Hepatocyte (in vitro differentiated cells): ENCODE measurements around the gene S100A7. TPM values are rescaled to one million over a fixed set of nuclear protein-coding genes. Genes with fewer than 3 reads are reported as not detected.
"Not testable (repeated sequence)": the region's sequence is repeated elsewhere in the genome, so short reads cannot be mapped to it uniquely, and the experiment has no call there.

Experiments used
- DNase-seq: peaks from one replicate; pipeline ENCODE4 v3.0.0-alpha.2; 2016; ENCODE audit warnings: low spot score
- H2AFZ ChIP-seq: fragments of 200-600 bp; sonication (generic); 2 replicates; pipeline ENCODE4 v1.6.0; 2016; ENCODE audit warnings: antibody characterized with exemption, mild to moderate bottlenecking
- H3K27ac ChIP-seq: fragments of 200-600 bp; sonication (generic); 2 replicates; pipeline ENCODE4 v1.5.1; 2016; ENCODE audit warnings: mild to moderate bottlenecking
- H3K27me3 ChIP-seq: fragments of 200-600 bp; sonication (generic); 2 replicates; pipeline ENCODE4 v1.6.1; 2016
- H3K36me3 ChIP-seq: fragments of 200-600 bp; sonication (generic); replicated peaks from 2 replicates; pipeline ENCODE4 v1.5.1; 2016; ENCODE audit warnings: low read depth; ENCODE audit not compliant: insufficient read depth
- H3K4me1 ChIP-seq: fragments of 200-600 bp; sonication (generic); 2 replicates; pipeline ENCODE4 v1.5.1; 2016; ENCODE audit warnings: mild to moderate bottlenecking, moderate library complexity; ENCODE audit not compliant: insufficient read depth
- H3K4me2 ChIP-seq: fragments of 200-600 bp; sonication (generic); 2 replicates; pipeline ENCODE4 v1.6.0; 2016
- H3K4me3 ChIP-seq: fragments of 200-600 bp; sonication (generic); 2 replicates; pipeline ENCODE4 v1.5.1; 2016; ENCODE audit warnings: mild to moderate bottlenecking
- H3K79me2 ChIP-seq: fragments of 200-600 bp; sonication (generic); 2 replicates; pipeline ENCODE4 v1.6.0; 2017; ENCODE audit warnings: mild to moderate bottlenecking
- H3K9me2 ChIP-seq: fragments of 200-600 bp; sonication (generic); replicated peaks from 2 replicates; pipeline ENCODE4 v1.6.0; 2017; ENCODE audit warnings: mild to moderate bottlenecking; ENCODE audit not compliant: insufficient read depth
- H3K9me3 ChIP-seq: fragments of 200-600 bp; sonication (generic); 2 replicates; pipeline ENCODE4 v1.5.1; 2016; ENCODE audit warnings: low read depth, mild to moderate bottlenecking
- H4K20me1 ChIP-seq: fragments of 200-600 bp; sonication (generic); 2 replicates; pipeline ENCODE4 v1.6.0; 2016; ENCODE audit warnings: mild to moderate bottlenecking; ENCODE audit not compliant: insufficient read depth, poor library complexity, severe bottlenecking
- CTCF ChIP-seq: fragments of 200-600 bp; sonication (generic); IDR thresholded peaks from 2 replicates; pipeline ENCODE4 v1.5.1; 2016; ENCODE audit warnings: antibody characterized with exemption, mild to moderate bottlenecking; ENCODE audit not compliant: poor library complexity
- EZH2 ChIP-seq: fragments of 200-600 bp; sonication (generic); IDR thresholded peaks from 2 replicates; pipeline ENCODE4 v1.6.1; 2016; ENCODE audit warnings: antibody characterized with exemption, mild to moderate bottlenecking, borderline replicate concordance
- EZH2phosphoT487 ChIP-seq: fragments of 200-600 bp; sonication (generic); IDR thresholded peaks from one replicate; pipeline ENCODE4 v1.6.1; 2018; ENCODE audit warnings: antibody characterized with exemption, mild to moderate bottlenecking, low read depth, moderate library complexity; ENCODE audit not compliant: unreplicated experiment, severe bottlenecking
- WGBS: methylation state at CpG from one replicate; pipeline ENCODE4 v1.1.6; 2016; ENCODE audit warnings: low lambda C conversion rate; ENCODE audit errors: missing lambda C conversion rate; 5-methylcytosine and 5-hydroxymethylcytosine counted together
- polyA plus RNA-seq: library from polyadenylated mRNA; unstranded; fragments of >200 nt; fragmentation: Nextera tagmentation; extraction: Ambion mirVana; gene quantifications from 2 replicates; pipeline ENCODE4 v1.2.1, GENCODE V29; 2016
- total RNA-seq: library from RNA; depleted of rRNA; stranded (reverse); fragments of >200 nt; gene quantifications from 2 replicates; pipeline ENCODE4 v1.2.3, GENCODE V29; 2014

The S100A7 gene
- total and polyA plus RNA-seq, 2 experiments from 2014 or later, result 0.60 to 1.0 TPM

GRCh38 chr1:153426809-153427208 lies 33.6 kb downstream of the S100A7 start:
- Histone ChIP-seq H3K4me1 (no peaks in the 10 kb centered on the region), H3K9me3 (no peaks in the 10 kb centered on the region), H4K20me1 (no peaks in the 10 kb centered on the region), H3K27me3 (no peaks in the 10 kb centered on the region), H3K4me2 (no peak overlapping the region), H3K9me2 (no peaks in the 10 kb centered on the region), H3K4me3 (no peak overlapping the region), H3K36me3 (no peaks in the 10 kb centered on the region), H3K27ac (no peak overlapping the region), H3K79me2 (no peaks in the 10 kb centered on the region), H2AFZ (no peak overlapping the region)
- DNase-seq, result no peak
- no peak for TF ChIP-seq CTCF
- no peak for TF ChIP-seq EZH2
- no peak for TF ChIP-seq EZH2phosphoT487
- WGBS, result 67% methylated on average over 1 of the region's 1 CpG

GRCh38 chr1:153422450-153423068 lies 37.9 kb downstream of the S100A7 start:
- Histone ChIP-seq H4K20me1 (no peaks in the 10 kb centered on the region), H3K27me3 (no peaks in the 10 kb centered on the region), H3K27ac (no peak overlapping the region), H3K9me2 (no peaks in the 10 kb centered on the region), H3K79me2 (no peaks in the 10 kb centered on the region), H3K4me1 (no peaks in the 10 kb centered on the region), H3K4me2 (no peak overlapping the region), H3K36me3 (no peaks in the 10 kb centered on the region), H3K4me3 (no peak overlapping the region), H3K9me3 (no peaks in the 10 kb centered on the region), H2AFZ (no peak overlapping the region)
- DNase-seq, result peak; percentile 77
- 9% methylated on average over 6 of the region's 6 CpGs for WGBS
- TF ChIP-seq CTCF (no peak), EZH2phosphoT487 (no peak), EZH2 (no peak)

GRCh38 chr1:153420306-153420705 lies 40.1 kb downstream of the S100A7 start:
- Histone ChIP-seq H3K4me1 (no peaks in the 10 kb centered on the region), H3K36me3 (no peaks in the 10 kb centered on the region), H3K27me3 (no peaks in the 10 kb centered on the region), H3K27ac (no peak overlapping the region), H3K9me2 (no peaks in the 10 kb centered on the region), H3K4me3 (no peak overlapping the region), H4K20me1 (no peaks in the 10 kb centered on the region), H3K9me3 (no peaks in the 10 kb centered on the region), H2AFZ (no peak overlapping the region), H3K79me2 (no peaks in the 10 kb centered on the region), H3K4me2 (no peak overlapping the region)
- DNase-seq, result no peak
- WGBS, result 75% methylated on average over 2 of the region's 2 CpGs
- TF ChIP-seq EZH2 (no peak), CTCF (no peak), EZH2phosphoT487 (no peak)

GRCh38 chr1:153419436-153419793 lies 41.0 kb downstream of the S100A7 start:
- H3K9me3 ChIP-seq, H3K27ac ChIP-seq, H3K36me3 ChIP-seq, H3K4me3 ChIP-seq, H3K4me2 ChIP-seq, H4K20me1 ChIP-seq, H3K9me2 ChIP-seq, H3K27me3 ChIP-seq, DNase-seq, H3K4me1 ChIP-seq, H2AFZ ChIP-seq, H3K79me2 ChIP-seq: not testable (repeated sequence)
- WGBS, result 51% methylated on average over 2 of the region's 2 CpGs

GRCh38 chr1:153418758-153419435 lies 41.6 kb downstream of the S100A7 start:
- H3K9me3 ChIP-seq, H4K20me1 ChIP-seq, H3K9me2 ChIP-seq, DNase-seq, H3K27me3 ChIP-seq, H3K36me3 ChIP-seq, H3K4me1 ChIP-seq, H3K27ac ChIP-seq, H3K79me2 ChIP-seq, H2AFZ ChIP-seq, H3K4me3 ChIP-seq, H3K4me2 ChIP-seq: not testable (repeated sequence)
- 62% methylated on average over 7 of the region's 7 CpGs for WGBS
